Adipocyte (in vitro differentiated cells): ENCODE data around the gene FBXL2.
A peak's percentile ranks its signal among the peaks of the same experiment; 100 is the strongest.

ENCODE experiments used
- DNase-seq: peaks from one replicate; pipeline ENCODE4 v3.0.0-alpha.2; 2015; ENCODE audit warnings: low read depth
- H3K27me3 ChIP-seq: replicated peaks from 2 replicates; pipeline ENCODE4 v1.7.0; 2013; ENCODE audit warnings: mild to moderate bottlenecking, low read length, moderate library complexity; ENCODE audit not compliant: control insufficient read depth, insufficient read depth
- H3K36me3 ChIP-seq: 2 replicates; pipeline ENCODE4 v1.7.0; 2013; ENCODE audit warnings: low read length, mild to moderate bottlenecking, moderate library complexity; ENCODE audit not compliant: control insufficient read depth, insufficient read depth, severe bottlenecking
- H3K4me1 ChIP-seq: 2 replicates; pipeline ENCODE4 v1.7.0; 2013; ENCODE audit warnings: mild to moderate bottlenecking, low read length, moderate library complexity; ENCODE audit not compliant: control insufficient read depth, insufficient read depth
- H3K4me3 ChIP-seq: 2 replicates; pipeline ENCODE4 v1.7.0; 2013; ENCODE audit warnings: mild to moderate bottlenecking, low read length, moderate library complexity
- H3K9ac ChIP-seq: 2 replicates; pipeline ENCODE4 v1.7.0; 2013; ENCODE audit warnings: mild to moderate bottlenecking, low read length, moderate library complexity
- H3K9me3 ChIP-seq: 2 replicates; pipeline ENCODE4 v1.7.0; 2013; ENCODE audit warnings: mild to moderate bottlenecking, low read length, moderate library complexity; ENCODE audit not compliant: control insufficient read depth

The FBXL2 gene

GRCh38 chr3:33256249-33256648, 21.0 kb upstream of the FBXL2 start:
- no peaks in the 10 kb centered on the region for H3K27me3 ChIP-seq
- no peaks in the 10 kb centered on the region for H3K9me3 ChIP-seq
- no peak overlapping the region for H3K9ac ChIP-seq
- no peak for DNase-seq
- no peak overlapping the region for H3K4me3 ChIP-seq
- no peaks in the 10 kb centered on the region for H3K4me1 ChIP-seq
- H3K36me3 ChIP-seq, result no peaks in the 10 kb centered on the region

GRCh38 chr3:33260104-33260503, 17.1 kb upstream of the FBXL2 start:
- H3K36me3 ChIP-seq, result no peaks in the 10 kb centered on the region
- no peak for DNase-seq
- peaks cover 10% of the 10 kb centered on the region for H3K9me3 ChIP-seq
- no peak overlapping the region for H3K9ac ChIP-seq
- H3K4me3 ChIP-seq, result no peak overlapping the region
- H3K4me1 ChIP-seq, result no peaks in the 10 kb centered on the region
- no peaks in the 10 kb centered on the region for H3K27me3 ChIP-seq

GRCh38 chr3:33269385-33269784, 7.9 kb upstream of the FBXL2 start:
- Histone ChIP-seq H3K4me1 (no peaks in the 10 kb centered on the region), H3K4me3 (no peak overlapping the region), H3K36me3 (no peaks in the 10 kb centered on the region), H3K9ac (no peak overlapping the region), H3K27me3 (no peaks in the 10 kb centered on the region), H3K9me3 (peaks cover 24% of the 10 kb centered on the region)
- no peak for DNase-seq

- Histone ChIP-seq H3K9me3 (peaks cover 19% of the 10 kb centered on the region), H3K27me3 (no peaks in the 10 kb centered on the region)
These were observed 5.9 kb upstream of the FBXL2 start for GRCh38 chr3:33271324-33271723.

GRCh38 chr3:33273628-33274027, 3.6 kb upstream of the FBXL2 start:
- no peaks in the 10 kb centered on the region for H3K36me3 ChIP-seq
- no peak for DNase-seq

More at GRCh38 chr3:33271324-33271723, 5.9 kb upstream of the FBXL2 start:
- DNase-seq, result no peak
- no peaks in the 10 kb centered on the region for H3K4me1 ChIP-seq
- H3K4me3 ChIP-seq, result no peak overlapping the region
- no peaks in the 10 kb centered on the region for H3K36me3 ChIP-seq
- no peak overlapping the region for H3K9ac ChIP-seq

GRCh38 chr3:33278163-33278562, 921 bp downstream of the FBXL2 start:
- Histone ChIP-seq H3K9ac (peak overlapping the region; percentile 83), H3K27me3 (no peaks in the 10 kb centered on the region)
- peak; percentile 44 for DNase-seq

More at GRCh38 chr3:33273628-33274027, 3.6 kb upstream of the FBXL2 start:
- Histone ChIP-seq H3K4me1 (no peaks in the 10 kb centered on the region), H3K4me3 (no peak overlapping the region), H3K9ac (no peak overlapping the region), H3K9me3 (peaks cover 15% of the 10 kb centered on the region), H3K27me3 (no peaks in the 10 kb centered on the region)

GRCh38 chr3:33287672-33288282, 10.5 kb downstream of the FBXL2 start:
- peaks cover 6% of the 10 kb centered on the region for H3K9me3 ChIP-seq
- no peaks in the 10 kb centered on the region for H3K36me3 ChIP-seq
- DNase-seq, result no peak
- no peak overlapping the region for H3K4me3 ChIP-seq
- no peaks in the 10 kb centered on the region for H3K27me3 ChIP-seq
- no peaks in the 10 kb centered on the region for H3K4me1 ChIP-seq
- H3K9ac ChIP-seq, result no peak overlapping the region

More at GRCh38 chr3:33278163-33278562, 921 bp downstream of the FBXL2 start:
- no peaks in the 10 kb centered on the region for H3K36me3 ChIP-seq
- no peaks in the 10 kb centered on the region for H3K9me3 ChIP-seq
- H3K4me3 ChIP-seq, result peak overlapping the region; percentile 79
- H3K4me1 ChIP-seq, result no peaks in the 10 kb centered on the region

GRCh38 chr3:33299395-33300081, 22.3 kb downstream of the FBXL2 start:
- Histone ChIP-seq H3K9me3 (no peaks in the 10 kb centered on the region), H3K4me3 (peak overlapping the region; percentile 9), H3K9ac (no peak overlapping the region), H3K36me3 (no peaks in the 10 kb centered on the region), H3K4me1 (peaks cover 13% of the 10 kb centered on the region), H3K27me3 (no peaks in the 10 kb centered on the region)
- peak; percentile 42 for DNase-seq

- no peak for DNase-seq
- H3K4me1 ChIP-seq, result peaks cover 3% of the 10 kb centered on the region
- no peak overlapping the region for H3K9ac ChIP-seq
- H3K9me3 ChIP-seq, result peaks cover 11% of the 10 kb centered on the region
- no peak overlapping the region for H3K4me3 ChIP-seq
- H3K27me3 ChIP-seq, result no peaks in the 10 kb centered on the region
- H3K36me3 ChIP-seq, result no peaks in the 10 kb centered on the region
These were observed 35.1 kb downstream of the FBXL2 start for GRCh38 chr3:33312361-33312760.

GRCh38 chr3:33313331-33313730, 36.1 kb downstream of the FBXL2 start:
- peaks cover 11% of the 10 kb centered on the region for H3K9me3 ChIP-seq

GRCh38 chr3:33314993-33315392, 37.8 kb downstream of the FBXL2 start:
- Histone ChIP-seq H3K9ac (no peak overlapping the region), H3K4me1 (peaks cover 3% of the 10 kb centered on the region), H3K9me3 (peaks cover 11% of the 10 kb centered on the region), H3K4me3 (no peak overlapping the region), H3K27me3 (no peaks in the 10 kb centered on the region), H3K36me3 (no peaks in the 10 kb centered on the region)
- DNase-seq, result no peak

More at GRCh38 chr3:33313331-33313730, 36.1 kb downstream of the FBXL2 start:
- H3K4me3 ChIP-seq, result no peak overlapping the region
- H3K9ac ChIP-seq, result no peak overlapping the region
- no peaks in the 10 kb centered on the region for H3K27me3 ChIP-seq
- DNase-seq, result peak; percentile 51
- peaks cover 3% of the 10 kb centered on the region for H3K4me1 ChIP-seq
- no peaks in the 10 kb centered on the region for H3K36me3 ChIP-seq
